Stimulated activated naive B cell treated with anti-CD40 and anti-IgM and Interleukin-4, amounts not matched to agents 10 μg/mL and 1 μg/mL and 100 μg/mL, for 72 hours (primary cell): ENCODE measurements around the gene P3H3.
"Not testable (repeated sequence)": the region's sequence is repeated elsewhere in the genome, so short reads cannot be mapped to it uniquely, and the experiment has no call there.

Experiments used
- ATAC-seq, 2 donors: fragments of 150-1000 bp; cut with Tn5 transposase; replicated peaks; 2 replicates each; pipeline ENCODE4 v1.10.0; 2021; ENCODE audit warnings: moderate library complexity in 1 of 2
- DNase-seq: peaks from one replicate; pipeline ENCODE4 v3.0.0; 2021
- H3K27ac Mint-ChIP-seq: one replicate; pipeline ENCODE4 v1.8.0; 2022; ENCODE audit warnings: mild to moderate bottlenecking, mixed read lengths
- H3K27me3 Mint-ChIP-seq, 2 donors: one replicate each; pipeline ENCODE4 v1.8.0; 2022; ENCODE audit warnings: mixed read lengths in 2 of 2
- H3K36me3 Mint-ChIP-seq, 2 donors: one replicate each; pipeline ENCODE4 v1.8.0; 2022; ENCODE audit warnings: mixed read lengths in 2 of 2, mild to moderate bottlenecking in 1 of 2
- H3K4me1 Mint-ChIP-seq, 2 donors: one replicate each; pipeline ENCODE4 v1.8.0; 2022; ENCODE audit warnings: mixed read lengths in 2 of 2, mild to moderate bottlenecking in 1 of 2
- H3K4me3 Mint-ChIP-seq, 2 donors: one replicate each; pipeline ENCODE4 v1.8.0; 2022; ENCODE audit warnings: mild to moderate bottlenecking in 2 of 2, mixed read lengths in 2 of 2, moderate library complexity in 1 of 2
- H3K9me3 Mint-ChIP-seq, 2 donors: one replicate each; pipeline ENCODE4 v1.8.0; 2022; ENCODE audit warnings: mixed read lengths in 2 of 2, mild to moderate bottlenecking in 1 of 2

P3H3 gene

DNA sequence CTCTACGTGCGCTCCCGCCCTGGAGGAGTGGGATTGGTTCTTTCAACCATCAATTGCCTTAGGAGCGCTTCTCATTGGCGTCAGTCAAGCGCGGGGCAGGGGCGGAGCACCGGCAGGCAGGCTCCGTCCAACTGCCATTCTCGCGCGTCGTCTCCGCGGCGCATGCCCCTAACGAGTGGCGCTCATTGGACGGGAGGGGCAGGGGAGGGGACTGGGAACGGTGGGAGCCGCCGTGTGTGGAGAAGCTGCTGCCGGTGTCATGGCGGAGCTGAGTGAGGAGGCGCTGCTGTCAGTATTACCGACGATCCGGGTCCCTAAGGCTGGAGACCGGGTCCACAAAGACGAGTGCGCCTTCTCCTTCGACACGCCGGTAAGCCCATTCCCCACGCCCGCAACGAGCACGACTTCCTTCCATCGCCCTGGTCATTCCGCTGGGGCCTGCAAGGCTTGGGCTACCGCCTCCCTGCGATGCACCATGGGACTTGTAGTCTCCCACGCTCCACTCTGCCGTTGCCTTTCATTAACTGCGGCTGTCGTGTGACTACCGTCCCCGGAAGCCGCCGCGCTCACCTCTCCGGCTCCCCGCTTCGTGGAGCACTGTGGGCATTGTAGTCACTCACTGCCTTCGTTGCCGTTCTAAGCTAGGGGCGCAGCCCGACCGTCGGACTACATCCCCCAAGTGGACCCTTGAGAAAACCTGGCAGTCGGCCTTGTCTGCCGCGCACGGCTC, 23.9 kb downstream of the P3H3 start, which contains the start of gene USP5:
Gene USP5 (plus strand): TSS at position 230 of the 730 bp plus-strand sequence. CDS start 30 bp downstream, at position 260.
- peaks cover 37 to 62% of the 10 kb centered on the region in 2 donors for H3K4me1 Mint-ChIP-seq

DNA sequence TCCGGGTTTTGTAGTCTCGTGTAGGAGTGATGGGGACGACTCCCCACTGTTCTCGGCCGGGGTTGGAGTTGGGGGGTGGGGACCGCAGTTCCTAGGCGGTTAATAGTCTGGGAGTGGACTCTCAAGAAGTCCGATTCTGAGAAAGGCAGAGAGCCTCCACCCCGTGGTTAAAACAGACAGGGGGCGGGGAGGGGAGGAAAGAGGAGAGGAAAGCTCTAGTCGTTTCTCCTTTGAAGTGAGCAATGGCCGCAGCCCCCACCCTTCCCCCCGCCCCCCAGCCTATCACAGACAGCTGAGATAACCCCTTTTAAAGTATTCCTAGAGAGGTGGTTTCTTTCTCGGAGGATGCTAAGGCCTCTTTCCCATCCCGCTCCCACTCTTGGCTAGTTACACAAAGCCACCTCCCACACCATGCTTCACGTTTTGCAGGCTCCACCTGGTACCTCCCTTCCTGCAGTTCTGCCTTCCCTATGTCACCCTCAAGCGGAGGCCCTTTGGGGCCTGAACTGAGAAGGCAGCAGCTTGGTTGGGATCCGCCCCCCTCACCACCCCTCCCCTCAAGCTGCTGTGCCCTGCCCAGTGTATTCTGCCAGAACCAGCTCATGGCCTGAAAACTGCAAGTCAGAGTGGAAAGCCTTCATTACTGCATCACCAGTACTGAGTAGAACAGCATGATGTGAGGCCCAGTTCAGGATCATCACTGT, 24.6 kb downstream of the P3H3 start:
- no peak for DNase-seq
- Mint-ChIP-seq H3K27me3 (no peaks in the 10 kb centered on the region), H3K27ac (peak overlapping the region; percentile 97), H3K4me1 (peaks cover 31 to 55% of the 10 kb centered on the region in 2 donors), H3K9me3 (no peaks in the 10 kb centered on the region), H3K36me3 (peaks cover 19 to 26% of the 10 kb centered on the region in 2 donors), H3K4me3 (peak overlapping the region; percentile 87 to 92)
- no peak for ATAC-seq

More for the DNA sequence above, 23.9 kb downstream of the P3H3 start, which contains the start of gene USP5:
- Mint-ChIP-seq H3K27ac (peak within 1 kb of the TSS; percentile 97), H3K4me3 (peak within 1 kb of the TSS; percentile 87 to 92), H3K9me3 (no peaks in the 10 kb centered on the region), H3K36me3 (peaks cover 12 to 18% of the 10 kb centered on the region in 2 donors), H3K27me3 (no peaks in the 10 kb centered on the region)
- ATAC-seq (peak; percentile 81 to 84), DNase-seq (peak; percentile 99)

DNA sequence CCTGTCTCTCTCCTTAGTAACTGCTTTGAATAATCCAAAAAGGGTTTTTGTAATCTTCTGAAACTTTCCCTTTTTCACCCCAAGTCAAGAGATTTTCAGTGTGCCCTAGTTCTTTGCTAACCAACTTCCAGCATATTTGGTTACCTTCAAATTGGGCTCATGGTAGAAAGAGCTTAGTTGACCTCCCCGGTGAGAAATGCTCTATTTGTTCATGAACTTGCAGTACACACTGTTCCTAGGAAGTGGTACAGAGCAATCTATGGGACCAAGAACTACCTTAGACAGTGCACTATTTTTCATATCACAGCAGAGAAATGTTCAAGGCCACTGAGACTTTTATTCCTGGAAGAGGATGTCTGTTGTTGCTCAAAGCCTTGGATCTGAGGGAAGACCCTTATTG, 25.4 kb downstream of the P3H3 start:
- H3K36me3 Mint-ChIP-seq: peaks cover 24 to 34% of the 10 kb centered on the region in 2 donors
- ATAC-seq: no peak

DNA sequence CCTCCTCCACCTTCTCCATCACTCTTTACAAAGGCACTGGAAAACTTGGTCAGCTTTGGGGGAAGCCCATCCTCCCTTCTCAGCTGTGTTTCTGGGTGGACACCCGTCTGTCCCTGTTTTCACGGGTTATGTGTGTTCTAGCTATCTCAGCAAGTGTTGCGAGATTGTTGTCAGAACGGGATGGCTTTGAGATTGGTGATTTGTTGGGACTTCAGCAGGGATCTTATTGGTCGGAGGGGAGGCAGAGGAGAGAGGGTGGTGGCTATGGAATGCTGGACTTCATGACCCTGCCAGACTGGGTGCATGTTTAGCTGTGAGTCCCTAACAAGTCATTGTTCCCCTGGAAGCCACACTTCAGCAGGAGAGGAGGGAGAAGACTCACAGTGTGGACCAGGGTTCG, 25.8 kb downstream of the P3H3 start:
- no peak overlapping the region for H3K4me3 Mint-ChIP-seq
- no peak for ATAC-seq
- peaks cover 26 to 37% of the 10 kb centered on the region in 2 donors for H3K36me3 Mint-ChIP-seq

More for the DNA sequence above, 25.4 kb downstream of the P3H3 start:
- H3K27me3 Mint-ChIP-seq: no peaks in the 10 kb centered on the region
- peak overlapping the region; percentile 97 for H3K27ac Mint-ChIP-seq
- H3K4me3 Mint-ChIP-seq: peak overlapping the region; percentile 49 to 87
- no peak for DNase-seq
- H3K9me3 Mint-ChIP-seq: no peaks in the 10 kb centered on the region
- peaks cover 26 to 47% of the 10 kb centered on the region in 2 donors for H3K4me1 Mint-ChIP-seq

DNA sequence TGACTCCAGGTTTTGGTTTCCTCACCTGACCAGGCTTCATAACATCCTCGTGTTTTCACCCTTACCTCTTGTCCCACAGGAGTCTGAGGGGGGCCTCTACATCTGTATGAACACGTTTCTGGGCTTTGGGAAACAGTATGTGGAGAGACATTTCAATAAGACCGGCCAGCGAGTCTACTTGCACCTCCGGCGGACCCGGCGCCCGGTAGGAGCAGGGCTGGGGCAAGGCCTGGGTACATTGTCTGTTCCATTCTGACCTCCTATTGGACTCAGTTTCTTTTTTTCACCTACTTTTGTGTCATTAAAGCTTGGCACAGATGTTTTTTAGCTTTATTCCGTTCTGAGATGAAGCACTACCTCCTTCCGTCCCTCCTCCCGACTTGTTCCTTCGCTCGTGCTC, 27.1 kb downstream of the P3H3 start:
- Mint-ChIP-seq H3K4me1 (peaks cover 14 to 30% of the 10 kb centered on the region in 2 donors), H3K4me3 (no peak overlapping the region), H3K27ac (no peak overlapping the region), H3K36me3 (peaks cover 33 to 46% of the 10 kb centered on the region in 2 donors), H3K27me3 (no peaks in the 10 kb centered on the region), H3K9me3 (no peaks in the 10 kb centered on the region)
- DNase-seq (no peak), ATAC-seq (no peak)

More for the DNA sequence above, 25.8 kb downstream of the P3H3 start:
- Mint-ChIP-seq H3K4me1 (peaks cover 24 to 42% of the 10 kb centered on the region in 2 donors), H3K27ac (no peak overlapping the region), H3K27me3 (no peaks in the 10 kb centered on the region), H3K9me3 (no peaks in the 10 kb centered on the region)
- no peak for DNase-seq

DNA sequence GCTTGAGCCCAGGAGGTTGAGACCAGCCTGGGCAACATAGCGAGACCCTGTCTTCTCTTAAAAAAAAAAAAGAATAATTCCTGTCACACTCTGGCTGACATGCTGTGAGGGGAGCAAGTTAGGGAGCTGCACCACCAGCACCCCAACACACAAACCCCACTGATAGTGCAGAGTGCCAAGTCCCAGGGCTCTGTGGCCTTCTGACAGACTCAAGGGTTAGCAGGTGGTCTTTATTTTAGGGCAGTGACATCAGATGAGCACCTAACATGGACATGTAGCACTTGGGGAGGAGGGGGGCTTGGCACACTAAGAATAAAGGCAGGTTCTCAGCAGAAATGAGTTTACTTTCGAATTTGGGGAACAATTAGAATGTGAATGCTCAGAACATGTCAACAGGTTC, 30.6 kb downstream of the P3H3 start:
- no peak overlapping the region for H3K4me3 Mint-ChIP-seq
- no peak overlapping the region for H3K27ac Mint-ChIP-seq
- ATAC-seq: no peak
- H3K27me3 Mint-ChIP-seq: no peaks in the 10 kb centered on the region
- H3K4me1 Mint-ChIP-seq: peaks cover 4 to 5% of the 10 kb centered on the region in 2 donors
- peaks cover 56 to 72% of the 10 kb centered on the region in 2 donors for H3K36me3 Mint-ChIP-seq
- no peaks in the 10 kb centered on the region for H3K9me3 Mint-ChIP-seq
- DNase-seq: no peak

DNA sequence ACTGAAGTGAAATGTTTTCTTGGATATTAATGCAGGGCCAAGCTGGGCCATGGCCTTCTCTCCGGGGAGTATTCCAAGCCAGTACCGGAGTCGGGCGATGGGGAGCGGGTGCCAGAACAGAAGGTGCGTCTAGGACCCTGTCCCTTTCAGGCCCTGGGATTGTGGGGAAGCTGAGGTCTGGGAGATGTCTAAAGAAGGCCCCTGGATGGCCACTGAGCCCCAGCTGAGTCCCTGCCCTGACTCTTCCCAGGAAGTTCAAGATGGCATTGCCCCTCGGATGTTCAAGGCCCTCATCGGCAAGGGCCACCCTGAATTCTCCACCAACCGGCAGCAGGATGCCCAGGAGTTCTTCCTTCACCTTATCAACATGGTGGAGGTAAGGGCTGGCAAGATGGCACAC, 31.9 kb downstream of the P3H3 start:
- ATAC-seq: no peak
- Mint-ChIP-seq H3K36me3 (peaks cover 60 to 79% of the 10 kb centered on the region in 2 donors), H3K4me1 (no peaks in the 10 kb centered on the region), H3K9me3 (no peaks in the 10 kb centered on the region), H3K27ac (no peak overlapping the region), H3K4me3 (no peak overlapping the region), H3K27me3 (no peaks in the 10 kb centered on the region)
- no peak for DNase-seq

DNA sequence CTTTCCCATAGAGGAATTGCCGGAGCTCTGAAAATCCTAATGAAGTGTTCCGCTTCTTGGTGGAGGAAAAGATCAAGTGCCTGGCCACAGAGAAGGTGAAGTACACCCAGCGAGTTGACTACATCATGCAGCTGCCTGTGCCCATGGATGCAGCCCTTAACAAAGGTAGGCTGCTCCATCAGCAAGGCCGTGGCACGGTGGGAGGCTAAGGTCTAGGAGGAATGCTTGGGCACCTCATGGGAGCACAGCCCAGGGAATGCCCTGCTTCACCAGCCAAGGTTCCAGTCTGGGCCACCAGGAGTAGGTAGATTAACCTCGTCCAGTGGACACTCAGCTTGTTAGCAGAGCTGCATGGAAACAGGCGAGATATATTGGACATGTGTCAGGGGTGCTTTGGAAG, 32.7 kb downstream of the P3H3 start:
- H3K36me3 Mint-ChIP-seq: peaks cover 55 to 83% of the 10 kb centered on the region in 2 donors
- peak overlapping the region; percentile 48 for H3K27ac Mint-ChIP-seq

DNA sequence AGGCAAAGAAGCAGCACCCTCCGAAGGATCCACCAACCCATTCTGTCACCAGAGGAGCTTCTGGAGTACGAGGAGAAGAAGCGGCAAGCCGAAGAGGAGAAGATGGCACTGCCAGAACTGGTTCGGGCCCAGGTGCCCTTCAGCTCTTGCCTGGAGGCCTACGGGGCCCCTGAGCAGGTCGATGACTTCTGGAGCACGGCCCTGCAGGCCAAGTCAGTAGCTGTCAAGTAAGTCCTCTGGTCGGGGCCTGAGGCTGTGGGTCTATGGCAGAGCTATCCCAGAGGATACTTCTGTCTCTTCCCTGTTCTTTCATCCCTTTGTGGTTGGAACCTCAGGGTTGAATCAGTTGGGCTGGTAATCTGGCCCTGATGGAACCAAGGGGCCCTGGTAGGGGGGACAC, 33.2 kb downstream of the P3H3 start:
- Mint-ChIP-seq H3K36me3 (peaks cover 53 to 83% of the 10 kb centered on the region in 2 donors), H3K4me1 (peaks cover under 1 to 2% of the 10 kb centered on the region in 2 donors), H3K9me3 (no peaks in the 10 kb centered on the region), H3K4me3 (no peak overlapping the region), H3K27me3 (no peaks in the 10 kb centered on the region), H3K27ac (no peak overlapping the region)
- ATAC-seq (no peak), DNase-seq (no peak)

More for the DNA sequence above, 32.7 kb downstream of the P3H3 start:
- Mint-ChIP-seq H3K9me3 (no peaks in the 10 kb centered on the region), H3K4me3 (no peak overlapping the region), H3K27me3 (no peaks in the 10 kb centered on the region), H3K4me1 (no peaks in the 10 kb centered on the region)
- ATAC-seq: no peak
- no peak for DNase-seq

DNA sequence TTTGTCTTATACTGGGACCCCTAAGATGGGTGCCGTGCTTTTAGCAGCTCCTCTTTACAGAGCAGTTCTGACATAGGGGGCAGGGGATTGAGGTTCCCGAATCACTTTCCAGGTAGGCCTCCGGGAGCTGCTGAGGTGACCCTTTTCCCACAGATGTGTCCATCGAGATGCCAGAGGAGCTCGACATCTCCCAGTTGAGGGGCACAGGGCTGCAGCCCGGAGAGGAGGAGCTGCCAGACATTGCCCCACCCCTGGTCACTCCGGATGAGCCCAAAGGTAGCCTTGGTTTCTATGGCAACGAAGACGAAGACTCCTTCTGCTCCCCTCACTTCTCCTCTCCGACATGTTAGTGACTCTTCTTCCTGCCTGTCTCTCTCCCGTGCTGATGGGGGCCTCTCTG, 34.8 kb downstream of the P3H3 start:
- no peak for ATAC-seq
- H3K27me3 Mint-ChIP-seq: no peaks in the 10 kb centered on the region
- H3K4me1 Mint-ChIP-seq: peaks cover 6 to 12% of the 10 kb centered on the region in 2 donors
- no peak overlapping the region for H3K27ac Mint-ChIP-seq
- H3K4me3 Mint-ChIP-seq: no peak overlapping the region
- H3K9me3 Mint-ChIP-seq: no peaks in the 10 kb centered on the region
- peaks cover 47 to 75% of the 10 kb centered on the region in 2 donors for H3K36me3 Mint-ChIP-seq
- DNase-seq: no peak

DNA sequence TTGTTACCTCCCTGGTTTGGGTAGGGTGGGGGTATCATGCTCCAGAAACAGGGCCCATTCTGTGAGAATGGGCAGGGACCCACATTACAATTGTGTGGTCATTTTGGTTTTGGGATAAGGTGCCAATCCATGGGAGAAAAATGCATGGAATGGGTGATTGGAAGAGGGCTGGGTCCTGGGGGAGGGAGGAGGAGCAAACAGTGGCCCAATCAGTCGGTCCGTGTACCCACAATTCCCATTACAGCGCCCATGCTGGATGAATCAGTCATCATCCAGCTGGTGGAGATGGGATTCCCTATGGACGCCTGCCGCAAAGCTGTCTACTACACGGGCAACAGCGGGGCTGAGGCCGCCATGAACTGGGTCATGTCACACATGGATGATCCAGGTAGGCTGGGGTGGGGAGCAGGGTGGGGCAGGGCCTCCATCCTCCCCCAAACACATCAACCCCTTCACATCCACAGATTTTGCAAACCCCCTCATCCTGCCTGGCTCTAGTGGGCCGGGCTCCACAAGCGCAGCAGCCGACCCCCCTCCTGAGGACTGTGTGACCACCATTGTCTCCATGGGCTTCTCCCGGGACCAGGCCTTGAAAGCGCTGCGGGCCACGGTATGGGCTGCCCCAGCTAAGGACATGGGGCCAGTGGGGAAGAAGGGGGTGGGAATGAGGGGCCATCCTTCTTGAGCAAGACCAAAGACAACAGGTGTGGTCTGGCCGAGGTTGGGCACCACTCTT, 35.5 kb downstream of the P3H3 start:
- Mint-ChIP-seq H3K27ac (no peak overlapping the region), H3K4me1 (peaks cover 13 to 19% of the 10 kb centered on the region in 2 donors), H3K27me3 (no peaks in the 10 kb centered on the region), H3K36me3 (peaks cover 51 to 75% of the 10 kb centered on the region in 2 donors), H3K9me3 (no peaks in the 10 kb centered on the region), H3K4me3 (no peak overlapping the region)
- ATAC-seq (no peak), DNase-seq (no peak)

DNA sequence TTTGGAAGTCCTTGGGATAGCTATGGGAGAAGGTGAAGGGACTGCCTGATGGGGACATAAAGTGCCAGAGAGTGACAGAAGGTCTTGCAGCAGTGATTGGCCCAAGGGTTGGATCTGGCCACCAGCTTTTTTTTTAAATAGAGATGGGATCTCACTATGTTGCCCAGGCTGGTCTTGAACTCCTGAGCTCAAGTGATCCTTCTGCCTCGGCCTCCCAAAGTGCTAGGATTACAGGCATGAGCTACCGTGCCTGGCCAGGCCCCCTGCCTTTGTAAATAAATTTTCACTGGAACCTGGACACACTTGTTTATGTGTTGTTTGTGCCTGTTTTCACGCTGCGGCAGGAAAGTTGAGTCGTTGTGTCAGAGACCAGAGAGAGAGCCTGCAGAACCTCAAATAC, 37.1 kb downstream of the P3H3 start:
- not testable (repeated sequence) for DNase-seq, ATAC-seq, H3K9me3 Mint-ChIP-seq, H3K4me3 Mint-ChIP-seq, H3K27me3 Mint-ChIP-seq, H3K27ac Mint-ChIP-seq
- peaks cover 27 to 35% of the 10 kb centered on the region in 2 donors for H3K4me1 Mint-ChIP-seq
- H3K36me3 Mint-ChIP-seq: peaks cover 52 to 78% of the 10 kb centered on the region in 2 donors

DNA sequence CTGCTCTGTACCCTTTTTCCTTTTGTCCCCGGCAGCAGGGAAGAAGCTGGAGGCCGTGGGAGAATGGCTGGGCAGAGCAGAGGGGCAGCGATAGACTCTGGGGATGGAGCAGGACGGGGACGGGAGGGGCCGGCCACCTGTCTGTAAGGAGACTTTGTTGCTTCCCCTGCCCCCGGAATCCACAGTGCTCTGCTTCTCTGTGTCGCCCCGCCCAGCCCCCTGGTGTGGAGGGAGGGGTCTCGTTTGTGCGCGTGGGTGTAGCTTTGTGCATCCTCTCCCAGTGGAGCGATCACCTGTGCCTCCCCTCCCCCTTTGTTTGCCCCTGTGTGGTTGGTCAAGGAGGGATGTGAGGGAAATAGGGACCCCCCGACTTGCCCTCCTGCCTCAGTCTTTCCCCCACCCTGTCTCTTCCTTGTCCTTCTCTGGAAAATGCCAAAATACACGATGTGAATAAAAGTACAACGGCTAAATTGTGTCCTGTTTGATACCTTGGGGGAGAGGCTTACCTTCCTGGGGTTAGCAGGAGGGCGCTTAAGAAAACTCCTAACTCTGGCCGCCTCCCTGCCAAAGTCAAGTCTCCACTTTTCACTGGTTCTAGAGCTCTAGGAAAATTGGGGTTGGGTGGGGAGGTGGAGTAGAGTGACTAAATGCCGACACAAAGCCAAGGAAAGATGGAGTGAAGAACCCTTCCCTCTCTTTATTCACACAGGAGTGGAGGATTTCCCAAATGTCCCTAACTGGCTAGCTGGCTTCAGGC, 38.1 kb downstream of the P3H3 start:
- H3K4me3 Mint-ChIP-seq: peak overlapping the region; percentile 96 to 97
- ATAC-seq (no peak), DNase-seq (no peak)
- no peaks in the 10 kb centered on the region for H3K9me3 Mint-ChIP-seq
- peaks cover 54 to 77% of the 10 kb centered on the region in 2 donors for H3K36me3 Mint-ChIP-seq
- H3K27me3 Mint-ChIP-seq: no peaks in the 10 kb centered on the region
- H3K4me1 Mint-ChIP-seq: peaks cover 36 to 45% of the 10 kb centered on the region in 2 donors
- peak overlapping the region; percentile 51 for H3K27ac Mint-ChIP-seq
